Posterior vena cava (tissue), 2 donors: Measurements from ENCODE around the gene RAB33A. TPM values are rescaled to one million over a fixed set of nuclear protein-coding genes. Genes with fewer than 3 reads are reported as not detected.
A peak's percentile ranks its signal among the peaks of the same experiment; 100 is the strongest.

ENCODE experiments used
- DNase-seq: peaks from one replicate; pipeline ENCODE4 v3.0.0-alpha.2; 2020; ENCODE audit warnings: low spot score
- intact Hi-C, 2 donors: fragments of 100-400 bp; cut with DNase I; formaldehyde crosslinking; loops; one replicate each; pipeline versions ENCODE4 v1.14.1 to v1.14.2; 2022 to 2023
- total RNA-seq, 2 donors: library from RNA; stranded (reverse); fragmentation: NEBNext Ultra II Directional; extraction: Animal tissue kit (Norgen Biotek cat#: 25700); gene quantifications; one replicate each; pipeline ENCODE4 v1.2.1, GENCODE V29; 2021
- donor health status: DM: yes; HTN: yes; CAD: no.
- donor health status: DM: yes; HTN: yes; CAD: no.

The RAB33A gene
- total RNA-seq, 2 donors from 2014 or later = 7.4 to 12.7 TPM

- DNase-seq = no peak
- intact Hi-C loops = no loop called here
These were observed 4.7 kb upstream of the RAB33A start for GRCh38 chrX:130167040-130167439.

- DNase-seq = peak; percentile 81
- intact Hi-C loops = no loop called here
These were observed 863 bp upstream of the RAB33A start for GRCh38 chrX:130170752-130171445.

GRCh38 chrX:130172127-130172845 lies 524 bp downstream of the RAB33A start:
- peak; percentile 82 for DNase-seq
- intact Hi-C loops = no loop called here

GRCh38 chrX:130173190-130173895 lies 1.6 kb downstream of the RAB33A start:
- intact Hi-C loops = no loop called here
- peak; percentile 84 for DNase-seq

GRCh38 chrX:130174045-130174704 lies 2.4 kb downstream of the RAB33A start:
- peak; percentile 84 for DNase-seq
- intact Hi-C loops = no loop called here

- DNase-seq = no peak
- intact Hi-C loops = no loop called here
These were observed 3.2 kb downstream of the RAB33A start for GRCh38 chrX:130174937-130175336.

- DNase-seq = no peak
- intact Hi-C loops = no loop called here
These were observed 4.6 kb downstream of the RAB33A start for GRCh38 chrX:130176354-130176776.

- intact Hi-C loops = no loop called here
- DNase-seq = no peak
These were observed 5.2 kb downstream of the RAB33A start for GRCh38 chrX:130176942-130177341.

- no peak for DNase-seq
- intact Hi-C loops = no loop called here
These were observed 7.4 kb downstream of the RAB33A start for GRCh38 chrX:130179170-130179569.

GRCh38 chrX:130179579-130180215 lies 7.9 kb downstream of the RAB33A start:
- intact Hi-C loops = no loop called here
- DNase-seq = no peak

GRCh38 chrX:130184168-130184567 lies 12.4 kb downstream of the RAB33A start:
- intact Hi-C loops = no loop called here
- DNase-seq = no peak

- intact Hi-C loops = no loop called here
- no peak for DNase-seq
These were observed 13.1 kb downstream of the RAB33A start for GRCh38 chrX:130184857-130185256.

GRCh38 chrX:130186651-130187050 lies 14.9 kb downstream of the RAB33A start:
- DNase-seq = no peak

GRCh38 chrX:130190801-130191200 lies 19.0 kb downstream of the RAB33A start:
- intact Hi-C loops = loop anchor here in 1 of 2 donors (1.0 to 5.0 kb wide), 2 partner anchors 44 to 114 kb away; no protein-coding TSS in a partner anchor
- no peak for DNase-seq

More at GRCh38 chrX:130186651-130187050, 14.9 kb downstream of the RAB33A start:
- intact Hi-C loops = no loop called here

- DNase-seq = no peak
- intact Hi-C loops = no loop called here
These were observed 24.7 kb downstream of the RAB33A start for GRCh38 chrX:130196466-130196865.

- DNase-seq = no peak
- intact Hi-C loops = no loop called here
These were observed 25.7 kb downstream of the RAB33A start for GRCh38 chrX:130197464-130197863.

GRCh38 chrX:130204647-130205046 lies 32.9 kb downstream of the RAB33A start:
- DNase-seq = no peak
- intact Hi-C loops = no loop called here

GRCh38 chrX:130211415-130212186 lies 39.8 kb downstream of the RAB33A start:
- intact Hi-C loops = no loop called here
- DNase-seq = no peak
